Neutrophil (primary cell): ENCODE data around the gene FAM193B.
A peak's percentile ranks its signal among the peaks of the same experiment; 100 is the strongest.

Experiments used
- H3K27ac ChIP-seq: fragments of 200-600 bp; sonication (generic); 2 replicates; pipeline ENCODE4 v1.5.1; 2016; ENCODE audit warnings: mild to moderate bottlenecking, moderate library complexity
- H3K27me3 ChIP-seq: fragments of 200-600 bp; sonication (generic); 2 replicates; pipeline ENCODE4 v1.6.0; 2016; ENCODE audit warnings: mild to moderate bottlenecking
- H3K36me3 ChIP-seq: fragments of 200-600 bp; sonication (generic); 2 replicates; pipeline ENCODE4 v1.5.1; 2017
- H3K4me1 ChIP-seq, 2 experiments: fragments of 200-600 bp in 1 of 2; sonication (generic) in 1 of 2; 1 replicate in 1 of 2; 2 replicates in 1 of 2; pipeline versions ENCODE4 v1.5.1 to v1.6.1; 2013 to 2016; ENCODE audit warnings: low read depth in 1 of 2, low read length in 1 of 2, mild to moderate bottlenecking in 1 of 2, moderate library complexity in 1 of 2; ENCODE audit not compliant: control insufficient read depth in 1 of 2, insufficient read depth in 1 of 2
- H3K4me3 ChIP-seq, 2 experiments: fragments of 200-600 bp in 1 of 2; sonication (generic) in 1 of 2; 1 replicate in 1 of 2; 2 replicates in 1 of 2; pipeline ENCODE4 v1.5.1; 2013 to 2016; ENCODE audit warnings: low read depth in 1 of 2, low read length in 1 of 2, mild to moderate bottlenecking in 1 of 2, moderate library complexity in 1 of 2
- H3K9me3 ChIP-seq: fragments of 200-600 bp; sonication (generic); 2 replicates; pipeline ENCODE4 v1.5.1; 2016
- TF ChIP-seq, protein P1 (sequence below): fragments of 200-600 bp; sonication (generic); IDR thresholded peaks from 2 replicates; pipeline ENCODE4 v1.5.1; 2016; ENCODE audit warnings: antibody characterized with exemption

Gene FAM193B

DNA sequence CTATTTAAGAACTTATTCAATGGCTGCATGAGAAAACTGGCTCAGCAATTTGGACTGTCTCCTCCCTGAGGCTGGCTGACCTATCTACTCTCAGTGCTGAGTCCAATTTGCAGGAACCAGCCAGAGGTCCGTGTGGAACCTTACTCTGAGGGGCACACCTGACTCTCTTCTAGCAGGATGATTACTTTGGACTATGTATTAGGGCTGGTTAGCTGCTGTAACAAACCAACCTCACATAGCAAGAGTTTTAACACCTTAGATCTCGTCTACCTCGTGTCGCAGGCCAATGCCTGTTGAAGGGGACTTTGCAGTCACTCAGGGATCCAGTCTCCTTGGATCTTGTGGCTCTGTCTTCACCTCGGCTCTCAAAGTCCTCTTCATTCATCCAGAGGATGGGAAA lies 3.4 kb upstream of the FAM193B start:
- H3K9me3 ChIP-seq = no peaks in the 10 kb centered on the region
- H3K36me3 ChIP-seq = peaks cover 2% of the 10 kb centered on the region
- no peak overlapping the region for H3K4me3 ChIP-seq
- no peak overlapping the region for H3K27ac ChIP-seq
- peaks cover 15 to 18% of the 10 kb centered on the region in 2 experiments for H3K4me1 ChIP-seq
- TF ChIP-seq, protein P1, sequence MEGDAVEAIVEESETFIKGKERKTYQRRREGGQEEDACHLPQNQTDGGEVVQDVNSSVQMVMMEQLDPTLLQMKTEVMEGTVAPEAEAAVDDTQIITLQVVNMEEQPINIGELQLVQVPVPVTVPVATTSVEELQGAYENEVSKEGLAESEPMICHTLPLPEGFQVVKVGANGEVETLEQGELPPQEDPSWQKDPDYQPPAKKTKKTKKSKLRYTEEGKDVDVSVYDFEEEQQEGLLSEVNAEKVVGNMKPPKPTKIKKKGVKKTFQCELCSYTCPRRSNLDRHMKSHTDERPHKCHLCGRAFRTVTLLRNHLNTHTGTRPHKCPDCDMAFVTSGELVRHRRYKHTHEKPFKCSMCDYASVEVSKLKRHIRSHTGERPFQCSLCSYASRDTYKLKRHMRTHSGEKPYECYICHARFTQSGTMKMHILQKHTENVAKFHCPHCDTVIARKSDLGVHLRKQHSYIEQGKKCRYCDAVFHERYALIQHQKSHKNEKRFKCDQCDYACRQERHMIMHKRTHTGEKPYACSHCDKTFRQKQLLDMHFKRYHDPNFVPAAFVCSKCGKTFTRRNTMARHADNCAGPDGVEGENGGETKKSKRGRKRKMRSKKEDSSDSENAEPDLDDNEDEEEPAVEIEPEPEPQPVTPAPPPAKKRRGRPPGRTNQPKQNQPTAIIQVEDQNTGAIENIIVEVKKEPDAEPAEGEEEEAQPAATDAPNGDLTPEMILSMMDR = no peak
- H3K27me3 ChIP-seq = no peaks in the 10 kb centered on the region

DNA sequence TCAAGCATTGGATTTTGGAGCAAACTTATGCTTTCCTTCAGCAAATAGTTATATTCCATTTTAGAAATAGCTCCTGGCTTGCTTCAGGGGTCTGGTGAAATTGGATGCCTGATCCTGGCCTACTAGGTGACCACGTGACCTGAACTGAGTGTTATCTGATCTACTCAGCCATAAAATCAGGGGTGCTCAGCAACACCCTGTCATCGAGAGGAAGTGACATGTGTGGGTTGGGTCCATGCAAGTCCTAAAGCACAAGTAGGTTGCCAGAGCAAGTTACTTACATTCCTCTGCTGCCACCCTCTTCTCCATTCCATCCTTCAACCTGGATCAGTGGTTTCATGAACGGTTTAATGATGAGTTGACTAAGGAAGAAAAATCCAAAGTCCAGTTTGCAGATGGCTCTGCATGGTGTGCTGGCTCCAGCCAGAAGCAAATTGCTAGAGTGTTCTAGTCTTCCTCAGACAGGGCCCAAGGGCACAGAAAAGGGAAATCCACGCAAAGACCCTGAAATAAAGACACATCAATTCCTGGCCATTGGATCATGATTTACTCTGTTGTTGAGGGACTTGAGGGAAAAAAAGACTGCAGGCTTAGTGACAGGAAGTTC lies 2.8 kb upstream of the FAM193B start:
- H3K9me3 ChIP-seq = no peaks in the 10 kb centered on the region
- no peak overlapping the region for H3K4me3 ChIP-seq
- H3K27ac ChIP-seq = no peak overlapping the region
- no peaks in the 10 kb centered on the region for H3K27me3 ChIP-seq
- TF ChIP-seq, protein P1 = no peak
- peaks cover 3% of the 10 kb centered on the region for H3K36me3 ChIP-seq
- H3K4me1 ChIP-seq = peaks cover 18 to 20% of the 10 kb centered on the region in 2 experiments

DNA sequence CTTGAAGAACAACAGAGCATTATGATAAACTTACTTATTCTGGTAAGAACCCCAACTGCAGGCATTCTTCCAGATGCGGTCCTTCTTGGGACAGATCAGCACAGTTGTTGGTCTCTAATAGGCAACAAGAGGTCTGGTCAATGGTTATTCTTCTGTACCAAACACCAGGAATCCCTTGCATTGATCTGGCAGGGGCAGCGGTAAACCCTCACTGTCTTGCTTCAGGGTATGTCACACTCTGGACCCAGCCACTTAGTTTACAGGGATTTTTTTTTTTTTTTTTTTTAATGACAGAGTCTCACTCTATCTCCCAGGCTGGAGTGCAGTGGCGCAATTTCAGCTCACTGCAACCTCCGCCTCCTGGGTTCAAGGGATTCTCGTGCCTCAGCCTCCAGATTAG lies 1.3 kb upstream of the FAM193B start:
- TF ChIP-seq, protein P1 = no peak
- Histone ChIP-seq H3K36me3 (peaks cover 9% of the 10 kb centered on the region), H3K9me3 (no peaks in the 10 kb centered on the region), H3K4me1 (peaks cover 18 to 20% of the 10 kb centered on the region in 2 experiments), H3K27me3 (no peaks in the 10 kb centered on the region), H3K27ac (no peak overlapping the region), H3K4me3 (no peak overlapping the region)

DNA sequence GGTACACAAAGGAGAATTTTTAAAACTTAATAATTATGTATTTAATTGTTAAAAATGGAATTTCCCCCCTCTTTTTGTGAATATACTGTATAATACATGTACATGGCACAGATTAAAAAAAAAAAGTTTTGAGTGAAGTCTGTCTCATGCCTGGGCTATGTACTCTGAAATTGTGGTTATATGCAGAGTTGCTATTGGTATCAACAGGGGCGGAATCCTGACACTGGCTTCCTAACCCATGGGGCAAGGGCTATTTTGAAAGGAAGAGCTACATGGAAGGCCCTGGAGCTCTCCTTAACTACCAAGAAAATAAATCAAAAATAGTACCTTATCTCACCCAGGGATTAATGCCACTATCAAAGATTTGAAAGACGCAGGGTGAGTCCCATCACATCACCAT lies 865 bp upstream of the FAM193B start:
- no peaks in the 10 kb centered on the region for H3K9me3 ChIP-seq
- peaks cover 18 to 20% of the 10 kb centered on the region in 2 experiments for H3K4me1 ChIP-seq
- H3K27me3 ChIP-seq = no peaks in the 10 kb centered on the region
- H3K36me3 ChIP-seq = peaks cover 9% of the 10 kb centered on the region
- TF ChIP-seq, protein P1 = no peak
- H3K27ac ChIP-seq = no peak overlapping the region
- H3K4me3 ChIP-seq = peak overlapping the region in 1 of 2 experiments; percentile 80

DNA sequence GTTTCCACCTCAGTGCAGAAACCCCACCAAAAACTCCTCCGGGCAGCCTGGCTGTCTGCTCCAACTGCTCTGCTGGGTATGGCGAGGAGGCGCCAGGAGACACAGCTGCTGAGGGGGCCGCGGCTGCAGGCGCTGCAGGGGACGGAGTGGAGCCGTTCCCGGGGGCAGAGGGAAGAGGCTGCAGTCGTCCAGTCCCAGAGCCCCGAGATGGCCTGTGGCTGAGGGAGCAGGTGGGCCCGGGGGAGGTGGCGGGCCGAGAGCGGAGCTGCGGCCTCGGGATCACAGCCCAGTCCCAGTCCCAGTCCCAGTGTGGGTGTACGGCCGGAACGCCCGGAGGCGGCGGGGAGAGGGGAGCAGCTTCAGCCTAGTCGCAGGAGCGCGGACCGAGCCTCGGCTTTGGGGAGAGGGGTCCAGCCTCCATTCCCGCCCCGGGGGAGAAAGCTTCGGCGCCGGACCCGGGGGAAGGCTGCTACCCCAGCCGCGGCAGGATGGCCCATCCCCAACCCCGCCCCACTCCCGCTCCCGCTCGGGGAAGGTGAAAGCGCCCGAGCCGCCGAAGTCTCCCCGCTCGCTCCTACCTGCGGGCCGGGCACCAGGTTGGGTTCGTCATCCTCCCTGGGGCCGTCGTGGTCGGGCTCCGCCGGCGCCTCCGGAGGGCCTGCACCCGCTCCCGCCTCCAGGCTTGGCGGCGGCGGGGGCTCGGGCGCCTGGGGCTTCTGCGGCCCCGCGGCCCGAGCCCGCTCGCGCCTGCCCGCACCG lies 513 bp downstream of the FAM193B start:
- Histone ChIP-seq H3K4me3 (peak overlapping the region; percentile 80 to 83), H3K36me3 (peaks cover 12% of the 10 kb centered on the region), H3K9me3 (no peaks in the 10 kb centered on the region), H3K27ac (peak overlapping the region; percentile 73), H3K27me3 (no peaks in the 10 kb centered on the region), H3K4me1 (peaks cover 18 to 20% of the 10 kb centered on the region in 2 experiments)
- TF ChIP-seq, protein P1 = no peak
